RWPE2 (cell line): ENCODE measurements around the gene ZNF280D.

ENCODE experiments used
- ATAC-seq: fragments of 200-7000 bp; cut with Tn5 transposase; 3 replicates; pipeline ENCODE4 v1.9.1; 2021; ENCODE audit warnings: low read depth
- DNase-seq: peaks from one replicate; pipeline ENCODE4 v3.0.0-alpha.2; 2020; ENCODE audit warnings: low spot score
- H3K27ac ChIP-seq: fragments of 450-650 bp; 2 replicates; pipeline ENCODE4 v1.5.1; 2017; ENCODE audit warnings: mild to moderate bottlenecking; ENCODE audit not compliant: poor library complexity, severe bottlenecking
- H3K27me3 ChIP-seq: fragments of 250-450 bp; sonication (Bioruptor Pico); 2 replicates; pipeline ENCODE4 v1.5.1; 2021; ENCODE audit warnings: mild to moderate bottlenecking, moderate library complexity; ENCODE audit not compliant: insufficient read depth, poor library complexity, severe bottlenecking
- H3K36me3 ChIP-seq: fragments of 250-450 bp; sonication (Bioruptor Pico); 2 replicates; pipeline ENCODE4 v1.5.1; 2020; ENCODE audit warnings: low read depth, mild to moderate bottlenecking, moderate library complexity
- H3K4me1 ChIP-seq: fragments of 250-450 bp; sonication (Bioruptor Pico); 2 replicates; pipeline ENCODE4 v1.5.1; 2021; ENCODE audit warnings: mild to moderate bottlenecking, moderate library complexity; ENCODE audit not compliant: insufficient read depth, poor library complexity, severe bottlenecking
- H3K4me3 ChIP-seq: fragments of 250-450 bp; sonication (Bioruptor Pico); 2 replicates; pipeline ENCODE4 v1.5.1; 2021; ENCODE audit warnings: mild to moderate bottlenecking, moderate library complexity; ENCODE audit not compliant: severe bottlenecking
- H3K9me3 ChIP-seq: fragments of 250-450 bp; sonication (Bioruptor Pico); 2 replicates; pipeline ENCODE4 v1.5.1; 2021; ENCODE audit warnings: mild to moderate bottlenecking, moderate library complexity; ENCODE audit not compliant: severe bottlenecking
- CTCF ChIP-seq: fragments of 450-650 bp; IDR thresholded peaks from one replicate; pipeline ENCODE4 v1.5.1; 2017; ENCODE audit warnings: mild to moderate bottlenecking, moderate library complexity; ENCODE audit not compliant: poor library complexity, severe bottlenecking

ZNF280D gene

GRCh38 chr15:56628893-56629532 is 104.3 kb downstream of the ZNF280D start:
- Histone ChIP-seq H3K4me3 (no peak overlapping the region), H3K36me3 (peaks cover 3% of the 10 kb centered on the region; the same call in 1 of the 2 replicates), H3K27ac (no peak overlapping the region), H3K9me3 (no peaks in the 10 kb centered on the region), H3K27me3 (no peaks in the 10 kb centered on the region), H3K4me1 (peaks cover 2% of the 10 kb centered on the region)
- ATAC-seq (no peak), DNase-seq (no peak)
- no peak for TF ChIP-seq CTCF

- no peaks in the 10 kb centered on the region for H3K36me3 ChIP-seq
- H3K4me3 ChIP-seq = no peak overlapping the region
- H3K4me1 ChIP-seq = no peaks in the 10 kb centered on the region
- no peaks in the 10 kb centered on the region for H3K27me3 ChIP-seq
- no peak for TF ChIP-seq CTCF
- H3K9me3 ChIP-seq = no peaks in the 10 kb centered on the region
- H3K27ac ChIP-seq = no peak overlapping the region
- no peak for DNase-seq
- 0 out of 3 replicates have a peak, but pooled peaks have one; percentile 33 for ATAC-seq
Measured at GRCh38 chr15:56619887-56620286, 113.4 kb downstream of the ZNF280D start.

GRCh38 chr15:56617628-56618027 is 115.7 kb downstream of the ZNF280D start:
- DNase-seq (no peak), ATAC-seq (no peak)
- Histone ChIP-seq H3K4me1 (no peaks in the 10 kb centered on the region), H3K9me3 (no peaks in the 10 kb centered on the region), H3K27ac (no peak overlapping the region), H3K4me3 (no peak overlapping the region), H3K36me3 (no peaks in the 10 kb centered on the region), H3K27me3 (no peaks in the 10 kb centered on the region)
- TF ChIP-seq CTCF = no peak

- no peak overlapping the region for H3K27ac ChIP-seq
- no peaks in the 10 kb centered on the region for H3K27me3 ChIP-seq
- no peaks in the 10 kb centered on the region for H3K4me1 ChIP-seq
- no peak for TF ChIP-seq CTCF
- H3K4me3 ChIP-seq = no peak overlapping the region
- H3K36me3 ChIP-seq = no peaks in the 10 kb centered on the region
- DNase-seq = no peak
- ATAC-seq = no peak
- no peaks in the 10 kb centered on the region for H3K9me3 ChIP-seq
Measured at GRCh38 chr15:56616551-56616950, 116.8 kb downstream of the ZNF280D start.

GRCh38 chr15:56613811-56614210 is 119.5 kb downstream of the ZNF280D start:
- no peak overlapping the region for H3K4me3 ChIP-seq
- no peak overlapping the region for H3K27ac ChIP-seq
- H3K9me3 ChIP-seq = no peaks in the 10 kb centered on the region
- peaks cover 9% of the 10 kb centered on the region for H3K27me3 ChIP-seq
- ATAC-seq (no peak), DNase-seq (no peak)
- H3K36me3 ChIP-seq = no peaks in the 10 kb centered on the region
- no peak for TF ChIP-seq CTCF
- H3K4me1 ChIP-seq = no peaks in the 10 kb centered on the region
